ENCODE measurements around the gene YIPF5. TPM values are rescaled to one million over a fixed set of nuclear protein-coding genes. Genes with fewer than 3 reads are reported as not detected.

Gene YIPF5
- total RNA-seq, 6 experiments from 2014 or later: 147 to 170 (median 166) TPM

- Mint-ChIP-seq H3K4me3 (peak overlapping the region; percentile 51), H3K27me3 (ENCODE audit: insufficient read depth) (no peaks in the 10 kb centered on the region), H3K4me1 (ENCODE audit: low read depth) (peaks cover 68% of the 10 kb centered on the region), H3K36me3 (ENCODE audit: low read depth) (peaks cover 54% of the 10 kb centered on the region), H3K9me3 (no peaks in the 10 kb centered on the region), H3K27ac (no peak overlapping the region)
- no peak for DNase-seq
- TF ChIP-seq, protein P1, sequence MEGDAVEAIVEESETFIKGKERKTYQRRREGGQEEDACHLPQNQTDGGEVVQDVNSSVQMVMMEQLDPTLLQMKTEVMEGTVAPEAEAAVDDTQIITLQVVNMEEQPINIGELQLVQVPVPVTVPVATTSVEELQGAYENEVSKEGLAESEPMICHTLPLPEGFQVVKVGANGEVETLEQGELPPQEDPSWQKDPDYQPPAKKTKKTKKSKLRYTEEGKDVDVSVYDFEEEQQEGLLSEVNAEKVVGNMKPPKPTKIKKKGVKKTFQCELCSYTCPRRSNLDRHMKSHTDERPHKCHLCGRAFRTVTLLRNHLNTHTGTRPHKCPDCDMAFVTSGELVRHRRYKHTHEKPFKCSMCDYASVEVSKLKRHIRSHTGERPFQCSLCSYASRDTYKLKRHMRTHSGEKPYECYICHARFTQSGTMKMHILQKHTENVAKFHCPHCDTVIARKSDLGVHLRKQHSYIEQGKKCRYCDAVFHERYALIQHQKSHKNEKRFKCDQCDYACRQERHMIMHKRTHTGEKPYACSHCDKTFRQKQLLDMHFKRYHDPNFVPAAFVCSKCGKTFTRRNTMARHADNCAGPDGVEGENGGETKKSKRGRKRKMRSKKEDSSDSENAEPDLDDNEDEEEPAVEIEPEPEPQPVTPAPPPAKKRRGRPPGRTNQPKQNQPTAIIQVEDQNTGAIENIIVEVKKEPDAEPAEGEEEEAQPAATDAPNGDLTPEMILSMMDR (IDR thresholded peaks at IDR 0.05): no peak
Measured at GRCh38 chr5:144166696-144167095, 3.8 kb downstream of the YIPF5 start.

- no peaks in the 10 kb centered on the region for H3K9me3 Mint-ChIP-seq
- no peak overlapping the region for H3K27ac Mint-ChIP-seq
- peaks cover 52% of the 10 kb centered on the region for H3K4me1 Mint-ChIP-seq (ENCODE audit: low read depth)
- H3K27me3 Mint-ChIP-seq (ENCODE audit: insufficient read depth): no peaks in the 10 kb centered on the region
- H3K36me3 Mint-ChIP-seq (ENCODE audit: low read depth): peaks cover 38% of the 10 kb centered on the region
- H3K4me3 Mint-ChIP-seq: no peak overlapping the region; the same call in 1 of the 2 replicates
- no peak for DNase-seq
- TF ChIP-seq, protein P1 (IDR thresholded peaks at IDR 0.05): no peak
Measured at GRCh38 chr5:144162686-144163085, 7.8 kb downstream of the YIPF5 start.

DNA sequence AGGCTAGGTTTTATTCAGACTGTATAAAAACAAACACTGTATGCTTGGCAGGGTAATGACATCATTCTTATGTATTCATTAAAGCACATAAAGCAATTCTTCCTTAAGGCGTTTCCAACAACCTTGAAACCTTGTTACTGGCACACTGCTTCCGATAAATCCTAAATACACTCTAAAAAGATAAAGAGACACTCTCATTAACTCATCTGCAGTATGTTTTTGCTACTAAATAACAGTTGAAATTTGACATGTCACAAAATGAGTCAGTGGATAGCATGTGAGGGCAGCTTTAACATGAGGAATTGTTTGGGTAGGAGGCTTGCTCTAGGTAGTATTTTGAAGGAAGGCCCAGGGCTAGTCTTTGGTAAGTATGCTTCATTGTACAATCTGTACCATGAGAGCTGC, 13.7 kb downstream of the YIPF5 start:
- Mint-ChIP-seq H3K4me1 (ENCODE audit: low read depth) (peaks cover 13% of the 10 kb centered on the region; the same call in 1 of the 2 replicates), H3K9me3 (no peaks in the 10 kb centered on the region), H3K27ac (0 out of 2 replicates have a peak overlapping the region, but pooled peaks have one; percentile 14), H3K27me3 (ENCODE audit: insufficient read depth) (no peaks in the 10 kb centered on the region), H3K4me3 (no peak overlapping the region), H3K36me3 (ENCODE audit: low read depth) (peaks cover 10% of the 10 kb centered on the region)
- DNase-seq: no peak
- TF ChIP-seq, protein P1 (IDR thresholded peaks at IDR 0.05): no peak

DNA sequence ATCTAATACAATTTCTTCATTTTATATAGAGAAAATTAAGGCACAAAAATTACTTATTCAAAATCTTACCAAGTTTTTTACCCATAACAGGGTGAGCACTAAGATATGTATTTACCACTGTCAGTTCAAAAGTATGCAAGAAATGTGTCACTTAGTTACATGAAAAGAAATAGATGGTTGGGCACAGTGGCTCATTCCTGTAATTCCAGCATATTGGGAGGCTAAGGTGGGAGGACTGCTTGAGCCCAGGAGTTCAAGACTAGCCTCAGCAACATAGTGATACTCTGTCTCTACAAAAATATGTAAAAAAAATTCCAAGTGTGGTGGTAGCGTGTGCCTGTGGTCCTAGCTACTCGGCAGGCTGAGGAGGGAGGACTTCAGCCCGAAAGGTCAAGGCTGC, 19.4 kb downstream of the YIPF5 start:
- peaks cover 27% of the 10 kb centered on the region for H3K4me1 Mint-ChIP-seq (ENCODE audit: low read depth)
- H3K9me3 Mint-ChIP-seq: no peaks in the 10 kb centered on the region
- peak; percentile 28 for DNase-seq
- no peak overlapping the region for H3K4me3 Mint-ChIP-seq
- H3K36me3 Mint-ChIP-seq (ENCODE audit: low read depth): no peaks in the 10 kb centered on the region
- no peaks in the 10 kb centered on the region for H3K27me3 Mint-ChIP-seq (ENCODE audit: insufficient read depth)
- H3K27ac Mint-ChIP-seq: peak overlapping the region; percentile 0; the same call in 1 of the 2 replicates
- TF ChIP-seq, protein P1 (IDR thresholded peaks at IDR 0.05): no peak

DNA sequence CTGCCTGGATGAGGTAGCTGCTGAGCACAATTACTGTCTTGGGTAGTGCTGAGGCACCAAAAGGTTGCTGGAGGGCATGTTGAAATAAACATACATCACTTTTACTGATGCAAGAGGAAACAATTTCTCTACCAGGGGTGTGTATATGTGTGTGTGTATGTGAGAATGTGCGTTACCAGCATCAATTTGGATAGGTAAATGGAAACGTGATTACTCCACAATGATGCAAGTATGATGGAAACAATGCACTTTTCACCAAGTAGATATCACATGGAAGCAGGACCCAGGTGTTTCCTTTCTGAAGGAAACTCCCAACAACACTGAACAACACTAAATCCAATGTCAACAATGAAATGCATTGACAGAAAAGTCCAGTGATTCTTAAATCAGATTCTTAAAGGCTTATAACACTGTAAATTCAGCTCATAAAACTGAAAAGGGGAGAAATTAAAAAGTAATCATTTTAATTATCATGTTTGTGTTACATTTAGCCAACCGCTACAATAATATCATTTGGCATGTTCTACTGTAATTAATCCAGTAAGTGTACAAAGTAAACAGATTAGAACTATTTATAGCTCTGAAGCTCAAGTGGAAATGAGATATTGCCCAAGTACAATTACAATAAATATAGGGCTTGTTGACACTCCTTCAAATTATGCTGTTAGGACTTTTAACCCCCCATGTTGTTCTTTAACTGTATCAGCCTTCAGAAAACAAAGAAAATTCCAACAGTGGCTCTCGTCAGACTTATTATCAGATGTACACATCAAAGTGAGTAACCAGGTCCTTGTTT, 25.3 kb downstream of the YIPF5 start:
- no peaks in the 10 kb centered on the region for H3K27me3 Mint-ChIP-seq (ENCODE audit: insufficient read depth)
- TF ChIP-seq, protein P1 (IDR thresholded peaks at IDR 0.05): no peak
- peaks cover 48% of the 10 kb centered on the region for H3K4me1 Mint-ChIP-seq (ENCODE audit: low read depth)
- no peaks in the 10 kb centered on the region for H3K36me3 Mint-ChIP-seq (ENCODE audit: low read depth)
- H3K4me3 Mint-ChIP-seq: no peak overlapping the region
- no peak for DNase-seq
- no peak overlapping the region for H3K27ac Mint-ChIP-seq
- H3K9me3 Mint-ChIP-seq: no peaks in the 10 kb centered on the region
